ENCODE data around the gene FXYD4. TPM values are rescaled to one million over a fixed set of nuclear protein-coding genes. Genes with fewer than 3 reads are reported as not detected.
A peak's percentile ranks its signal among the peaks of the same experiment; 100 is the strongest.

Gene FXYD4
- total RNA-seq, 2 donors from 2014 or later: 0.97 TPM; not detected in 1

GRCh38 chr10:43384252-43385221, 13.1 kb downstream of the FXYD4 start:
- Mint-ChIP-seq H3K4me1 (peaks cover 13% of the 10 kb centered on the region), H3K36me3 (ENCODE audit: low read depth) (peaks cover 39% of the 10 kb centered on the region), H3K27me3 (ENCODE audit: insufficient read depth) (no peaks in the 10 kb centered on the region), H3K9me3 (no peaks in the 10 kb centered on the region), H3K4me3 (no peak overlapping the region), H3K27ac (peak overlapping the region; percentile 76)
- Histone ChIP-seq H3K27ac (ENCODE audit: low read depth, low read length) (no peak overlapping the region), H3K9me3 (ENCODE audit: control insufficient read depth, low read length) (no peaks in the 10 kb centered on the region), H3K36me3 (ENCODE audit: control insufficient read depth, insufficient read depth, low read length) (peaks cover 44% of the 10 kb centered on the region), H3K27me3 (ENCODE audit: control insufficient read depth, insufficient read depth, low read length, poor library complexity, severe bottlenecking) (no peaks in the 10 kb centered on the region), H3K9ac (ENCODE audit: extremely low read depth, low read length, poor library complexity, severe bottlenecking) (no peak overlapping the region), H3K4me1 (ENCODE audit: control insufficient read depth, insufficient read depth, low read length) (peaks cover 6% of the 10 kb centered on the region), H3K4me3 (ENCODE audit: low read length) (no peak overlapping the region)
- no peak for DNase-seq
- 91 to 92% methylated on average over 9 to 10 of the region's 10 CpGs for WGBS, 2 experiments (ENCODE audit: insufficient coverage in 1 of 2, insufficient read length in 1 of 2)
- TF ChIP-seq CTCF (conservative IDR thresholded peaks at IDR 0.05): no peak

- Mint-ChIP-seq H3K36me3 (ENCODE audit: low read depth) (peaks cover 49% of the 10 kb centered on the region), H3K27me3 (ENCODE audit: insufficient read depth) (no peaks in the 10 kb centered on the region), H3K27ac (no peak overlapping the region), H3K4me1 (peaks cover 23% of the 10 kb centered on the region), H3K9me3 (no peaks in the 10 kb centered on the region), H3K4me3 (no peak overlapping the region)
- 91 to 100% methylated on average over 2 to 4 of the region's 5 CpGs for WGBS, 2 experiments (ENCODE audit: insufficient coverage in 1 of 2, insufficient read length in 1 of 2)
- H3K36me3 ChIP-seq (ENCODE audit: control insufficient read depth, insufficient read depth, low read length): peaks cover 54% of the 10 kb centered on the region
- DNase-seq: no peak
- TF ChIP-seq CTCF (conservative IDR thresholded peaks at IDR 0.05): no peak
- peaks cover 11% of the 10 kb centered on the region for H3K4me1 ChIP-seq (ENCODE audit: control insufficient read depth, insufficient read depth, low read length)
- H3K9me3 ChIP-seq (ENCODE audit: control insufficient read depth, low read length): no peaks in the 10 kb centered on the region
- no peak overlapping the region for H3K9ac ChIP-seq (ENCODE audit: extremely low read depth, low read length, poor library complexity, severe bottlenecking)
- no peak overlapping the region for H3K27ac ChIP-seq (ENCODE audit: low read depth, low read length)
- H3K4me3 ChIP-seq (ENCODE audit: low read length): no peak overlapping the region
- no peaks in the 10 kb centered on the region for H3K27me3 ChIP-seq (ENCODE audit: control insufficient read depth, insufficient read depth, low read length, poor library complexity, severe bottlenecking)
Observed at GRCh38 chr10:43385412-43386004, 14.1 kb downstream of the FXYD4 start.

DNA sequence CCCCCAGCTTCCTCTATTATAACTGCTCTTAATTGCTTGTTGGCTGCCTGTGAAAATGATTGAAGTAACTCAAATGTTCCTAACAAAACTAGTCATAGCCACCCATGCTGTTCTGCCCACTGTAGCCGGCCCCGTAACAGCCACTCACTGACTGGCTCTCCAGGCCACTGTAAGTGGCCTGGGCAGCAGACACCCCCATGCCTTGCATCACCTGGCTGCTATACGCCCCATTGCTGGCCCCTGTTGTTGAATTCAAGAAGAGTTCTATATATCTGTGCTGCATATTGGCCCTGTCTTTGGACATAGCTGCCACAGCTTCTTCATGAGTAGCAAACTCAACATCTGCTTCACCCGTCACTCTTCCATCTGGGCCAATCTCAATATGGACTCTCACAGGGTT, 15.1 kb downstream of the FXYD4 start:
- H3K9me3 Mint-ChIP-seq: no peaks in the 10 kb centered on the region
- no peak overlapping the region for H3K4me3 Mint-ChIP-seq
- H3K4me3 ChIP-seq (ENCODE audit: low read length): no peak overlapping the region
- H3K36me3 Mint-ChIP-seq (ENCODE audit: low read depth): peaks cover 58% of the 10 kb centered on the region
- TF ChIP-seq CTCF (conservative IDR thresholded peaks at IDR 0.05): no peak
- peaks cover 65% of the 10 kb centered on the region for H3K36me3 ChIP-seq (ENCODE audit: control insufficient read depth, insufficient read depth, low read length)
- no peak for DNase-seq
- no peaks in the 10 kb centered on the region for H3K27me3 Mint-ChIP-seq (ENCODE audit: insufficient read depth)
- H3K27ac Mint-ChIP-seq: no peak overlapping the region
- WGBS, 2 experiments (ENCODE audit: insufficient coverage in 1 of 2, insufficient read length in 1 of 2): 96 to 100% methylated on average over 3 to 4 of the region's 4 CpGs
- no peaks in the 10 kb centered on the region for H3K27me3 ChIP-seq (ENCODE audit: control insufficient read depth, insufficient read depth, low read length, poor library complexity, severe bottlenecking)
- peaks cover 31% of the 10 kb centered on the region for H3K4me1 Mint-ChIP-seq
- H3K9ac ChIP-seq (ENCODE audit: extremely low read depth, low read length, poor library complexity, severe bottlenecking): no peak overlapping the region
- peaks cover 12% of the 10 kb centered on the region for H3K4me1 ChIP-seq (ENCODE audit: control insufficient read depth, insufficient read depth, low read length)
- H3K27ac ChIP-seq (ENCODE audit: low read depth, low read length): no peak overlapping the region
- H3K9me3 ChIP-seq (ENCODE audit: control insufficient read depth, low read length): no peaks in the 10 kb centered on the region

All from endodermal cell (in vitro differentiated cells).